H9 (cell line): ENCODE data around the gene MMP17. TPM values are rescaled to one million over a fixed set of nuclear protein-coding genes. Genes with fewer than 3 reads are reported as not detected.
A peak's percentile ranks its signal among the peaks of the same experiment; 100 is the strongest.

Experiments
- DNase-seq: peaks from one replicate; pipeline ENCODE4 v3.0.0-alpha.2; 2017
- H2AFZ ChIP-seq: one replicate; pipeline ENCODE4 v1.6.1; 2013; ENCODE audit warnings: mild to moderate bottlenecking, low read length, control low read depth, moderate library complexity
- H2AK5ac ChIP-seq: 2 replicates; pipeline ENCODE4 v1.6.1; 2013; ENCODE audit warnings: low read length, control low read depth, mixed read lengths; ENCODE audit not compliant: insufficient read length
- H2BK120ac ChIP-seq: one replicate; pipeline ENCODE4 v1.6.1; 2013; ENCODE audit warnings: low read depth, mild to moderate bottlenecking, low read length, control low read depth, inconsistent platforms; ENCODE audit not compliant: poor library complexity, severe bottlenecking
- H2BK12ac ChIP-seq: 2 replicates; pipeline ENCODE4 v1.6.1; 2013; ENCODE audit warnings: low read length, control low read depth, mixed read lengths, low read depth; ENCODE audit not compliant: insufficient read length
- H2BK15ac ChIP-seq: 2 replicates; pipeline ENCODE4 v1.6.1; 2013; ENCODE audit warnings: low read depth, low read length, control low read depth
- H2BK20ac ChIP-seq: one replicate; pipeline ENCODE4 v1.6.1; 2013; ENCODE audit warnings: low read depth, mild to moderate bottlenecking, low read length, control low read depth, inconsistent platforms; ENCODE audit not compliant: poor library complexity, severe bottlenecking
- H2BK5ac ChIP-seq: 2 replicates; pipeline ENCODE4 v1.6.1; 2013; ENCODE audit warnings: low read length, control low read depth, mixed read lengths; ENCODE audit not compliant: insufficient read length
- H3K14ac ChIP-seq: 2 replicates; pipeline ENCODE4 v1.6.1; 2013; ENCODE audit warnings: low read length, control low read depth; ENCODE audit not compliant: insufficient read depth
- H3K18ac ChIP-seq: 2 replicates; pipeline ENCODE4 v1.6.1; 2013; ENCODE audit warnings: low read depth, mild to moderate bottlenecking, mixed read lengths, low read length, control low read depth; ENCODE audit not compliant: insufficient read length
- H3K23ac ChIP-seq: 2 replicates; pipeline ENCODE4 v1.6.1; 2013; ENCODE audit warnings: low read length, control low read depth, mixed read lengths, low read depth; ENCODE audit not compliant: insufficient read length
- H3K23me2 ChIP-seq: 2 replicates; pipeline ENCODE4 v1.6.1; 2013; ENCODE audit warnings: low read depth, mild to moderate bottlenecking, mixed read lengths, low read length, control low read depth; ENCODE audit not compliant: insufficient read length, poor library complexity, severe bottlenecking
- H3K27ac ChIP-seq: 2 replicates; pipeline ENCODE4 v1.5.1; 2013; ENCODE audit warnings: low read length, control low read depth, mixed read lengths, low read depth; ENCODE audit not compliant: insufficient read length
- H3K27me3 ChIP-seq: 2 replicates; pipeline ENCODE4 v1.6.1; 2013; ENCODE audit warnings: low read length, control low read depth, inconsistent platforms; ENCODE audit not compliant: insufficient read depth
- H3K4ac ChIP-seq: 2 replicates; pipeline ENCODE4 v1.6.1; 2013; ENCODE audit warnings: low read depth, mild to moderate bottlenecking, control low read depth, inconsistent platforms, low read length, moderate library complexity
- H3K4me1 ChIP-seq: 2 replicates; pipeline ENCODE4 v1.6.1; 2013; ENCODE audit warnings: low read length, control low read depth, inconsistent platforms; ENCODE audit not compliant: insufficient read depth
- H3K4me2 ChIP-seq: 2 replicates; pipeline ENCODE4 v1.6.1; 2013; ENCODE audit warnings: low read length, control low read depth, mixed read lengths; ENCODE audit not compliant: insufficient read length, insufficient read depth
- H3K56ac ChIP-seq: 2 replicates; pipeline ENCODE4 v1.6.1; 2013; ENCODE audit warnings: low read depth, mild to moderate bottlenecking, mixed read lengths, low read length, control low read depth; ENCODE audit not compliant: insufficient read length
- H3K79me1 ChIP-seq: 2 replicates; pipeline ENCODE4 v1.6.1; 2013; ENCODE audit warnings: low read depth, mild to moderate bottlenecking, moderate library complexity, low read length, control low read depth, inconsistent platforms; ENCODE audit not compliant: insufficient read depth, poor library complexity, severe bottlenecking
- H3K79me2 ChIP-seq: 2 replicates; pipeline ENCODE4 v1.6.1; 2013; ENCODE audit warnings: low read length, control low read depth, inconsistent platforms; ENCODE audit not compliant: insufficient read depth
- H3K9ac ChIP-seq: 2 replicates; pipeline ENCODE4 v1.6.1; 2013; ENCODE audit warnings: low read length, control low read depth, mixed read lengths; ENCODE audit not compliant: insufficient read length; ENCODE audit errors: extremely low read depth
- H3K9me3 ChIP-seq: one replicate; pipeline ENCODE4 v1.6.1; 2013; ENCODE audit warnings: low read depth, low read length, inconsistent platforms; ENCODE audit not compliant: control insufficient read depth
- H3T11ph ChIP-seq: one replicate; pipeline ENCODE4 v1.6.1; 2013; ENCODE audit warnings: mild to moderate bottlenecking, low read length, control low read depth, inconsistent platforms
- H4K20me1 ChIP-seq: one replicate; pipeline ENCODE4 v1.6.1; 2013; ENCODE audit not compliant: control insufficient read depth, insufficient read length, insufficient read depth
- H4K5ac ChIP-seq: 2 replicates; pipeline ENCODE4 v1.6.1; 2013; ENCODE audit warnings: low read depth, mild to moderate bottlenecking, mixed read lengths, low read length, control low read depth; ENCODE audit not compliant: insufficient read length
- H4K8ac ChIP-seq: replicated peaks from 2 replicates; pipeline ENCODE4 v1.6.1; 2013; ENCODE audit warnings: low read length, control low read depth, mixed read lengths, low read depth; ENCODE audit not compliant: insufficient read length
- H4K91ac ChIP-seq: 2 replicates; pipeline ENCODE4 v1.6.1; 2013; ENCODE audit warnings: low read depth, mild to moderate bottlenecking, moderate library complexity, mixed read lengths, low read length, control low read depth; ENCODE audit not compliant: insufficient read length
- H3K27ac Mint-ChIP-seq, 3 experiments: 2 replicates in 2 of 3; 3 replicates in 1 of 3; pipeline ENCODE4 v1.8.0; 2020 to 2021; ENCODE audit warnings: mixed read lengths in 3 of 3, mild to moderate bottlenecking in 1 of 3, moderate library complexity in 1 of 3
- H3K27me3 Mint-ChIP-seq: 2 replicates; pipeline ENCODE4 v1.8.0; 2021; ENCODE audit warnings: low read depth, mild to moderate bottlenecking, moderate library complexity, mixed read lengths
- H3K36me3 Mint-ChIP-seq, 3 experiments: 2 replicates in 2 of 3; 3 replicates in 1 of 3; pipeline ENCODE4 v1.8.0; 2020 to 2021; ENCODE audit warnings: low read depth in 3 of 3, mixed read lengths in 3 of 3; ENCODE audit not compliant: insufficient read depth in 1 of 3
- H3K4me1 Mint-ChIP-seq, 2 experiments: 2 replicates each; pipeline ENCODE4 v1.8.0; 2020; ENCODE audit warnings: mixed read lengths in 2 of 2
- H3K4me3 Mint-ChIP-seq, 2 experiments: 2 replicates in 1 of 2; 3 replicates in 1 of 2; pipeline ENCODE4 v1.8.0; 2020 to 2021; ENCODE audit warnings: mild to moderate bottlenecking in 2 of 2, mixed read lengths in 2 of 2, moderate library complexity in 1 of 2
- H3K9me3 Mint-ChIP-seq, 2 experiments: 2 replicates in 1 of 2; 3 replicates in 1 of 2; pipeline ENCODE4 v1.8.0; 2020; ENCODE audit warnings: mild to moderate bottlenecking in 2 of 2, mixed read lengths in 2 of 2, moderate library complexity in 1 of 2
- WGBS: extraction: QIAGEN DNeasy Blood & Tissue Kit; methylation state at CpG from one replicate; pipeline ENCODE4 v1.1.7; 2013; ENCODE audit warnings: missing lambda C conversion rate, low lambda C conversion rate, mixed read lengths; ENCODE audit not compliant: insufficient read length; ENCODE audit errors: extremely low coverage; 5-methylcytosine and 5-hydroxymethylcytosine counted together
- total RNA-seq: library from RNA; stranded (reverse); gene quantifications from 2 replicates; pipeline ENCODE4 v1.2.1, GENCODE V29; 2021
- TF ChIP-seq, protein P1 (sequence below): fragments of 200-600 bp; sonication (generic); conservative IDR thresholded peaks from 3 replicates; pipeline ENCODE4 v1.8.0; 2021; ENCODE audit warnings: antibody characterized with exemption, mild to moderate bottlenecking

Gene MMP17
- total RNA-seq, 1 experiment from 2014 or later, result 14.8 TPM

DNA sequence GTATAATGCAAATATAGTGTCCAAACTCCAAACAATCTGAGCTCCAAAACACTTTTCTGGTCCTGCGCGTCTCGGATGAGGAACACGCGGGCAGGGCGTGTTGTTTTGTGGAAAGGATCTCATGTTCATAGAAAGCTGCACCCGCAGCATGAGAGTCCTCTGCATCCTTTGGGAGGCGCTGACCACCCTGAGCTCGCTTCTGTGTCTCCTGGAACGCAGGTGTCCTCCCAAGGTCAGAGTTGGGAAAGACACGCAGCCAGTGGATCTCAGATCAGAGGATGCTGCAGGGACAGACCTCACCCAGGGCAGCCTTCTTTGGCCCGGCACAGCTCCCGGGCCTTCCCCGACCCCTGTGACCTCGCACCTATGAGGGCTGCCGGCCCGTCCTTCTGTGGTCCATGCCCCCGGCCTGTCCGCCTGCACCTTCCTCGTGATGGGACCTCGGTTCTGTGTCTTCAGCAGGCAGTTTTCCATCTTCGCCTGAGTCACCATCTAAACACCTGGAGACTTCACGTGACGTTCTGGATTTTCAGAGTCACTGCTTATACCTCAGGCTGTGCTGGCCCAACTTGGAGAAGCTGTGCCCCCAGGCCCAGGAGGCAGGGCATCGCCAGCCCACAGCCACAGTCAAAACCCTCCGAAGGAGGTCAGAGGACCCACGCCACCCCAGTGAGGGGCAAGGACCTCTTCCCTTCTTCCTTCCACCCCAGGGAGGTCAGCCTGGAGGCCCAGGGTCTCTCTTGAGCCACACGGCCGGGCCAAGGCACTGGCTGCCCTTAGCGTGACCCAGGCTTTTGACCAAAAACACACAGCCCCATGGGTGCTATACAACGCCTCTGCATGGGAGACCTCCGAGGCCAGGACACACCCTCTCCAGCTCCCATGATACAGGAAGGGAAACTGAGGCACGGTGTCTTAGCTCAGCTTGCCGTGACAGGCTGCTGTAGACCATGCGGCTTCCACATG, 25.9 kb downstream of the MMP17 start:
- Mint-ChIP-seq H3K4me1 (peaks cover 13 to 17% of the 10 kb centered on the region in 2 experiments), H3K4me3 (no peak overlapping the region), H3K27me3 (peaks cover 11% of the 10 kb centered on the region), H3K9me3 (peaks cover 0 to 4% of the 10 kb centered on the region in 2 experiments; a peak in 1 of 5 replicates), H3K27ac (0 out of 7 replicates have a peak overlapping the region, but pooled peaks of 1 of the 3 experiments have one; percentile 53), H3K36me3 (peaks cover 0 to 6% (median 4%) of the 10 kb centered on the region in 3 experiments; a peak in 3 of 7 replicates)
- no peak overlapping the region for H3K4ac ChIP-seq
- WGBS, result no CpG with 5 or more reads among the region's 35 CpGs
- H3K9ac ChIP-seq, result no peak overlapping the region
- TF ChIP-seq, protein P1, sequence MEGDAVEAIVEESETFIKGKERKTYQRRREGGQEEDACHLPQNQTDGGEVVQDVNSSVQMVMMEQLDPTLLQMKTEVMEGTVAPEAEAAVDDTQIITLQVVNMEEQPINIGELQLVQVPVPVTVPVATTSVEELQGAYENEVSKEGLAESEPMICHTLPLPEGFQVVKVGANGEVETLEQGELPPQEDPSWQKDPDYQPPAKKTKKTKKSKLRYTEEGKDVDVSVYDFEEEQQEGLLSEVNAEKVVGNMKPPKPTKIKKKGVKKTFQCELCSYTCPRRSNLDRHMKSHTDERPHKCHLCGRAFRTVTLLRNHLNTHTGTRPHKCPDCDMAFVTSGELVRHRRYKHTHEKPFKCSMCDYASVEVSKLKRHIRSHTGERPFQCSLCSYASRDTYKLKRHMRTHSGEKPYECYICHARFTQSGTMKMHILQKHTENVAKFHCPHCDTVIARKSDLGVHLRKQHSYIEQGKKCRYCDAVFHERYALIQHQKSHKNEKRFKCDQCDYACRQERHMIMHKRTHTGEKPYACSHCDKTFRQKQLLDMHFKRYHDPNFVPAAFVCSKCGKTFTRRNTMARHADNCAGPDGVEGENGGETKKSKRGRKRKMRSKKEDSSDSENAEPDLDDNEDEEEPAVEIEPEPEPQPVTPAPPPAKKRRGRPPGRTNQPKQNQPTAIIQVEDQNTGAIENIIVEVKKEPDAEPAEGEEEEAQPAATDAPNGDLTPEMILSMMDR, result no peak
- H2BK5ac ChIP-seq, result no peak overlapping the region
- no peak overlapping the region for H4K8ac ChIP-seq
- H3K4me2 ChIP-seq, result no peak overlapping the region
- no peak overlapping the region for H3T11ph ChIP-seq
- H3K4me1 ChIP-seq, result no peaks in the 10 kb centered on the region
- H3K23me2 ChIP-seq, result no peaks in the 10 kb centered on the region
- H3K23ac ChIP-seq, result no peak overlapping the region
- no peaks in the 10 kb centered on the region for H3K79me2 ChIP-seq
- H3K9me3 ChIP-seq, result no peaks in the 10 kb centered on the region
- no peaks in the 10 kb centered on the region for H3K79me1 ChIP-seq
- H2BK12ac ChIP-seq, result no peak overlapping the region
- no peak overlapping the region for H2BK120ac ChIP-seq
- no peak overlapping the region for H3K56ac ChIP-seq
- no peak overlapping the region for H3K18ac ChIP-seq
- no peak overlapping the region for H2BK15ac ChIP-seq
- no peak overlapping the region for H3K14ac ChIP-seq
- no peak overlapping the region for H4K91ac ChIP-seq
- H3K27ac ChIP-seq, result no peak overlapping the region
- DNase-seq, result peak; percentile 48
- no peak overlapping the region for H2AFZ ChIP-seq
- H3K27me3 ChIP-seq, result no peaks in the 10 kb centered on the region
- H2AK5ac ChIP-seq, result no peak overlapping the region
- H4K5ac ChIP-seq, result no peak overlapping the region
- H4K20me1 ChIP-seq, result no peaks in the 10 kb centered on the region
- no peak overlapping the region for H2BK20ac ChIP-seq
